ENCODE measurements around the gene PRKRA.
"Not testable (repeated sequence)": the region's sequence is repeated elsewhere in the genome, so short reads cannot be mapped to it uniquely, and the experiment has no call there.

The PRKRA gene

DNA sequence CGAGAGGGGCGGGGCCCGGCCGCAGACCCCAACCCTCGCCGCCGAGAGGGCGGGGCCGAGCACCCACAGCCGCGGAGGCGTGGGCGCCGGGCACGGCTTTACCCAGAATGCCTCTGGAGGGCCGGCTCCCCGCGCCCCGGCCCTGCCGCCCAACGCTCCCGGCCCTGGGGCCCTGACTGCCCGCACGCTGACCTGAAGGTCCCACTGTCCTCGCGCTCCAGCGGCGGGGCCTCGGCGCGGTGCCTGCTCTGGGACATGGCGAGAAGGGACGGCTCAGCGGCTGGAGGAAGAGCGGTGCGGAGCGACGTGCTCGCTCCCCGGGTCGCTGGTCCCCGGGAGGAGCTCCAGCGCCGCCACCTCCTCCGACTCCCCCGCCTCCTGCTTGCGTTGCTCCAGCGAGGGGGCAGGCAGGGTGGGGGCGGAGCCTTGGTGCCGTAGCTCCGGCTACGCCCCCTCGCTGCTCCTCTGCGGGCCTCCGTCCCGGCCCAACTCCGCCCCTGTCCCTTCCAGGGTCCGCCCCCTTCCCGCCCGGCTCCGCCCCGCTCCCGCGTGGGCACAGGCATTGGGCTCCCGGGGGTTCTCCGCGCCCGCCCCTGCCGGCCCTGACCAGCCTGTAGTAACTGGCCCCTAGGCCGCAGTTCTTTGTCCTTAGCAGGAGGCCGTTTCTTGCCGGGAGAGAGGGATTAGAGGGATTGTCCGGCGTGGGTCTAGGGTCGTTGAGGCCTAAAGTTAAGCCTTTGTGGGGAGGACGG lies at the start of gene PRKRA, which contains the start of gene PJVK:
TSS of gene PRKRA (minus strand) at position 402 of the 752 bp plus-strand sequence. CDS start at position 257, 145 bp downstream.
TSS of gene PJVK (plus strand) at position 605 of the 752 bp plus-strand sequence. CDS start 2,032 bp downstream, outside the sequence.
- peak; percentile 94 for DNase-seq (ENCODE audit: low spot score)

DNA sequence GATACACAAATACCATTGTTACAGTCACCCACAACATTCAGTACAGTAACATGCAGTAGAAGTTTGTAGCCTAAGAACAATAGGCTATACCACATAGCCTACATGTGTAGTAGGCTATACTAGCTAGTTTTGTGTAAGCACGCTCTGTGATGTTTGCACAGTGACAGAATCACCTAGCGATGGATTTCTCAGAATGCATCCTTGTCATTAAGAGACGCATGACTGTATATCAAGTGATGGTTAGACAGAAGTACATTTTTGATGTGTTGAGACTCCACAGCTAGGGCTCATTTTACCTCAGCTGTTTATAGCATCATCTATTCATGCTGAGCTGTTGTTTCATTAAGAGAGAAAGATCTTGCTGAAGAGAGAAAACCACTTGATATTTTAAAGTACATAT lies 48.7 kb upstream of the PRKRA start:
- no peak for DNase-seq (ENCODE audit: low spot score)

DNA sequence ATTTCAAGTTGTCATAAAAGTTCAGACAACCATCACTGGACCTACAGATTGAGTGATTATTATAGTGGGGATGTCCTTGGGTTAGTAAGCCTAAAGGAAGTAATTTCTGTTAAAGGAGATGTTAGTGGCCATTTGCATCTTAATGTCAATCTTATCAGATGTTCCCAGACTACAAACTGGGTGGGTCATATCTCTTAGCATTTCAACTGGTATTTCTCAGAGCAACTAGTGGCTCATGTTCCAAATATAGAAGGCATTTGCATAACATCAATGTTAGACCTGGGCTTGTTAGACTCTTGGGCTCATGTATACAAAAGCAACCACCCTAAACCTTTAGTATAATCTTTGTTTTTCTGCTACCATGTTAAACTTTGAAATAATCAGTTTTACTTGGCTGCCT lies 47.2 kb upstream of the PRKRA start:
- no peak for DNase-seq (ENCODE audit: low spot score)

DNA sequence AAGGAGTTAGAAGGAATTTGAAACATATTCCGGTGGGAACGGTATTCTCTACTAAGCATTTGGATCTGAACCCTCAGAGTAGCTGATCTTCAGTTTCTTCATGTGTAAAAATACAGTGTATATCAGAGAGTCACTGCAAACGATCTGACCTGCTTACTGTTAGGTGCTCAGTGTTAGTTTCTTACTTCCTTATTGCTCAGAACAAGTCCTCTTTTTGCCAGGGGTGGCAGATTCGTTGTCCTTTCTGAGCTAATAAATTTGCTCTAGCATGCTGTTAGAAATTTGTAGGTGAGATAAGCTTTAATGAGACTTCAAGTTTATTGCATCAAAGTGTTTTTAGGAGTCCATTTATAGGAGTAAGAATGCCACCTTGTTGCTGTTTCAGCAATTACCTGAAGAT lies 45.1 kb upstream of the PRKRA start:
- no peak for DNase-seq (ENCODE audit: low spot score)

GRCh38 chr2:178491612-178492011 lies 40.6 kb upstream of the PRKRA start:
- DNase-seq (ENCODE audit: low spot score) = no peak

DNA sequence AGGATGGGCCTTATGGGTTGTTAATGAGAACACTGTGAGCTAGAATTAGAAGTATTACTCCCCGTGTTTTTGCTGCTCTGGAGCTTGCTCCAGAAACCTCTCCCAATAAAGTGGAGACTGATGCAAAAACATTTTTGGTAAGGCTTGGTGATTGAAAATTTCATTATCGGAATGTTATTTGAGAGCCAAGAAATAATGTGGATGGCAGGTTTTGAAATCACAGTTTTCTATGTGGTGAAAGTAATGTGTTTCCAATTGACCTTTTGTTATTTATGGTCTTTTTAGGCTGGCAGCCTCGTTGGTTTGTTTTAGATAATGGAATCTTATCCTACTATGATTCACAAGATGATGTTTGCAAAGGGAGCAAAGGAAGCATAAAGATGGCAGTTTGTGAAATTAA lies 34.4 kb upstream of the PRKRA start:
- DNase-seq (ENCODE audit: low spot score) = no peak

DNA sequence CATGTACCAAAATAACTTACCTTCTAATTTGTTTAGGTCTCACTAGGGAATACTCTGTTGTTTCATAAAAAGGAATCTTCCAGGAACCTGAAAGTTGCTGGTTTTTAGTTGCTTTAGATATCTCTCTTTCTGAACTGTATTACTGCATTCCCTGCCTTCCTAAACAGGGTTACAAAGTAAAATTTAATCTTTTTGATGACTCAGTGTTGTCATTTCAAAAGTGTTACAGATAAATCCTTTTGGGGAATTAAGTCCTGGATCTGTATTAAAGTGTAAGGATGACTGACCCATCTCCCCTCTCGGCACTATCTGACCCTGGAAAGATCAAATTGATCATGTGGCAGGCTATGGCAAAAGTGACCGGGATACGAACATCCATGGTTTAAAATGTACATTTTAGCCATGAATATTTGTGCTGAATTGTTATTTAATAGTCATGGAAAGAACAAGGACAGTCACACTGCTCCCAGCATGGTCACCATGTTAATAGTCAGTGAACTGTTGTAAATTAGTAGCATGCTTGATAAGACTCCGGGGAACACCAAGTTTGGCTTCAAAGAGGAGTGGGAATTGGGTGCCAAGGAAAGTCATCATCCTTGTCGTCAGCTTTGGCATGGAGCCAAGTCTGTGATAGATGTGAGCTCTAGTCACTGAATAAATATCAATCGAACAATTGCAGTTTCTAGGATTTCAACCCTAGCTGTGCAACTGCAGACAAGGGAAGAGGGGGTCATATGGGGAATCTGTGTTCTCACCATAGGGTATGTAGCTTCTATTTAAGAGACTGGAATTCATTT lies 33.5 kb upstream of the PRKRA start:
- DNase-seq (ENCODE audit: low spot score) = peak; percentile 12

GRCh38 chr2:178482437-178482836 lies 31.5 kb upstream of the PRKRA start:
- no peak for DNase-seq (ENCODE audit: low spot score)

- DNase-seq (ENCODE audit: low spot score) = peak; percentile 94
These were observed 29.5 kb upstream of the PRKRA start, which contains the start of gene PLEKHA3 for GRCh38 chr2:178480227-178481181. Gene PLEKHA3 (plus strand): TSS chr2:178480457. CDS start chr2:178480870, 413 bp downstream.

DNA sequence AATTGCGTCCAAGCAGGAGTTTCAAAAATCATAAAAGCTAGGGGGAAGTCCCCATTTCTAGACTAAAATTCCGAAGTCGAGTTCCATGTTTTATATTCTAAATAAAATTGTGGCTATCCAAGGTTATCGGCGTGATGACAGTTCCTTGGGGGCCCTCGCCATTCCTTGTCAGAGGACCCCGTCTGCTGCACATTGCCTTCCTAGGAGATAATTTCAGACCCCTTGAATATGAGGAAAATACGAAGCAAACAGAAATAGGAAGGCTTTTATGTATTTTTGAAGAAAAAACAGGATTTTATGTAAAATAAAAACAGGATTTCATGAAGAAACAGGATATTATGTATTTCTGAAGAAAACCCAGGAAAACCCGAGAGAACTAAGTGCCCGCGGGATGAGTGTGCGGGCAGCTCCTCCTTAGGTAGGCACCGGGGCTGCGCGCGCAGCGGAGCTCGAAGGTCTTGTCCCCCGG lies 28.8 kb upstream of the PRKRA start:
- DNase-seq (ENCODE audit: low spot score) = no peak

DNA sequence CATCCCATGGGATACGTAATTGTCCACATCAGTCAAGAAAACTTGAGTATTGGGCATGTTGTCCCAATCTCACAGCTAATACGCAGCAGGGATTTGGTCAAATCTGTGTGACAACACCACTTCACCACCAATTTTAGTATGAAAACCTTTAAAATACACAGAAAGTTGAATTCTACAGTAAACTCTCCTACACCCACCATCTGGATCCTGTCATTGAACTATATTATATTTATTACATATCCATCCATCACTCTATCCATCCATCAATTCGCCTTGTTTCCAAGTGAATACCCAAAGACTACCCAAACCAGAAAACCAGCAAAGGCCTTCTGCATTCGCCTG lies 28.3 kb upstream of the PRKRA start:
- peak; percentile 11 for DNase-seq (ENCODE audit: low spot score)

DNA sequence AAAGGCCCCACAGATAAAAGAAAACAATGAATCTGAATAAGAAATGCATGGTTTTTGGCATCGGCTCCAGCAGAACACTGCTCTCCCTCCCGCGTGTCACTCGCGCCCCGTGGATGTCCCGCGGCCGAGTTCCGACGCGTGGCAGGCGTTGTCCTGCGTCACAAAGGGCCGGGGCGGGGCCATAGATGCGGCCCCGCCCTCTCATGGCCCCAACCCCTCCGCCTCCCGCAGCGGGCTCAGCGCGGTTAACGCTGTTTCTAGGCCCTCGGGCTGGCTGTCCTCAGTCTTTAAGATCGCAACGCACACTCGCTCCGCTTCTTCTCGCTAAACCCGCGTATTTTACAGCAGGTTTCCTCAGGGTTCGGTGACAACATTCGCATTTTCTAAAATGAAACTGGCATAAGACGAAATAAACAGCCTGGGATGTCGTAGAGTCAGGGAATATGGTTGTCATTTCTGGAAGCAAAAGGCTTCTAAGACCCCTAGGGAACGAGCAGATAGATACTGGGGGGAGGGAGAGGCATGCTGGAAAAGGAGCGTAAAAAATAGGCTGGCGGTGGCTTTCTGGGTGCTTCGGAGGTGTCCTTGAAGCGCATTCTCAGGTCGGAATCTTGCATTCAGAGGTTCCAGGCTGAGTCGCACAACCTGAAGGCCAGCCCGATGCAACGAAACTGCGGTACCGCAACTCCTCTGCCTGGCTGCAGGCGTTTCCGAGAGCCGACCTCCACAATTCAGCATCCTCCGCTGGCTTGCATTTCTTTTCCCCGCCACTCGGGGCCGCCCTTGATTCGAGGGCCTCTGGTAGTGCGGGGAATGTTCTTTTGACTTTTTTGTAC lies 27.7 kb upstream of the PRKRA start, which contains the start of gene FKBP7:
TSS of gene FKBP7 (minus strand) at position 162 of the 836 bp plus-strand sequence. CDS start at position 61, 101 bp downstream.
- DNase-seq (ENCODE audit: low spot score) = peak; percentile 81

DNA sequence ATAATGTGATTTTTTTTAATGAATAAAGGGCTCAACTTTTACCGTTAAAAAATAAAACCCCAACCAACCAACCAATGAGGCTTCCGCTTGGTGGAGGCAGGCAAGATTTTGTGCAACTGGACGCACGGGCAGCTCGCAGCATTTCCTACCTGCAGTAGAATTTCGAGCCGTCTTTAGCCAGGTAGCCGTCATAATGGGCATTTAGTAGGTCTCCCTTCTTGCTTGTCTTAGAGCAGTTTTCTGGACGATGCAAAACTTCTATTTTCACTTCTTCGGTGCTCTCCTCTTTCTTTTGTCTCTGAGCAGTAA lies 27.1 kb upstream of the PRKRA start:
- DNase-seq (ENCODE audit: low spot score) = peak; percentile 10

- DNase-seq (ENCODE audit: low spot score) = peak; percentile 8
These were observed 26.6 kb upstream of the PRKRA start for GRCh38 chr2:178477443-178478129.

DNA sequence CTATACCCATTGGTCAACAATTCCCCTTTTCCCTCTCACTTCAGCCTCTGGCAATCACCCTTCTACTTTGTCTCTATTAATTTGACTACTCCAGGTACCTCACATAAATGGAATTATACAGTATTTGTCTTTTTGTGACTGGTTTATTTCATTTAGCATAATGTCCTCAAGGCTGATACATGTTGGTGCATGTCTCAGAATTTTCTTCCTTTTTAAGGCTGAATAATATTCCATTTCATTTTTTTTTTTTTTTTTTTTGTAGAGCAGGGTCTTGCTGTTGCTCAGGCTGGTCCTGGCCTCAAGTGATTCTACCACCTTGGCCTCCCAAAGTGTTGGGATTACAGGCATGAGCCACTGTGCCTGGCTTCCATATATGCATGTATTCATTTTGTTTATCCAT lies 25.5 kb upstream of the PRKRA start:
- DNase-seq (ENCODE audit: low spot score) = no peak

- no peak for DNase-seq (ENCODE audit: low spot score)
These were observed 23.6 kb upstream of the PRKRA start for GRCh38 chr2:178474560-178474959.

GRCh38 chr2:178473931-178474330 lies 23.0 kb upstream of the PRKRA start:
- DNase-seq (ENCODE audit: low spot score) = no peak

DNA sequence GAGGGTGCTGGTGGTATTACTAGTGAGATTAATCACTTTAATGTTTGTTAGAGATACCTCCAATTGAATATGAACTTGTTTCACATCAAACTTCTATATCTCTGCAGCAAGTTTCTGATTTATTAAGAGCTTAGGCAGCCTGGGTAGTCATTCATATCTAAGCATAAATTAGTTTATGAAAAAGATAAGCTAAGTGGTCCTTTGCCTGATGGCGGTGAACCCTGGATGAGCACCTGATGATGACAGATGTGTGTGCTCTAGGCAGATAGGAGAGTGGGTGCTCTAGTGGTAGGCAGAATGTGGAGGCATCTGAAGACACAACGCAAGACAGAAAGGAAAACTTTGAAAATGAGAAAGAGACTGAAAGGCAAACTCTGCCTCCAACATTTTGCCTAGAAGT lies 22.4 kb upstream of the PRKRA start:
- no peak for DNase-seq (ENCODE audit: low spot score)

DNA sequence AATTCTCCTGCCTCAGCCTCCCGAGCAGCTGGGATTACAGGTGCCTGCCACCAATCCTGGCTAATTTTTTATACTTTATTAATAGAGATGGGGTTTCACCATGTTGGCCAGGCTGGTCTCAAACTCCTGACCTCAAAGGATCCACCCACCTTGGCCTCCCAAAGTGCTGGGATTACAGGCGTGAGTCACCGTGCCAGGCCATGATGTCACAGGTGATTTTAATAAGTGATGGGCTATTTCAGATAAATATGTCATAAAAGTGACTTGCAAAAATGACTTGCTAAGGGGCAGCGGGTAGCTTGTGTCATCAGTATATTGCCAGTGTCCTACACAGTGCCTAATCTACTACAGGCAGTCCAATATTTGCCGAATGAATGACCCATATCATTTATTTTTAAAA lies 20.3 kb upstream of the PRKRA start:
- DNase-seq (ENCODE audit: low spot score) = not testable (repeated sequence)

DNA sequence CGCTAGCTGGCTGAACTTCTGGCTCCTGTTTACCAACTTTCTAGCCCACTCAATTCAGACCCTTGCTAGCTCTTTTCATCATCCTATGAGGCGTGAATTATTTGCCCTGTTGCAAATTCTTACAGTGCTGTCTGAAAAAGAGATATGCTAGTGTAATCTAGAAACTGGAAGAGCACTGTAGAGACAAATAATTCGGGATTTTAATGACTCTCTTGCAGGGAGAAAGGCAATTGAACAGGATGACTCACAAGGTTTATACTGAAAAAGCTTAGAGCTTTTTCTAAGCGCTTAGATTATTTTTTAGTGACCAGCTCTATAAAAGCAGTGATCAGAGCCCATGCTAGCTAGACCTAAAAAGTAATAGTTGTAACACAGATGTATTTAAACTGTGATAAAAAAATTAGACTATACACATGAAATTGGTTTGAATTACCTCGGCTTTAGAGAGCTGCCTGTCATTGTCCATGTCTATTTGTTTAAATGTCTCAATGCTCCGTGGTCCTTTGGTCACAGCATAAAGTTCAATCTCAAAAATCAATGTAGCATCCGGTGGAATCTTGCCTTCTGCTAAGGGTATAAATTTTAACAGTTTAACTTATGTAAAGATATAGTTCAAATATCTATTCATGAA lies 18.4 kb upstream of the PRKRA start:
- DNase-seq (ENCODE audit: low spot score) = no peak

Measured in kidney capillary endothelial cell (primary cell).